ENCODE measurements around the gene ZNF497.

DNA sequence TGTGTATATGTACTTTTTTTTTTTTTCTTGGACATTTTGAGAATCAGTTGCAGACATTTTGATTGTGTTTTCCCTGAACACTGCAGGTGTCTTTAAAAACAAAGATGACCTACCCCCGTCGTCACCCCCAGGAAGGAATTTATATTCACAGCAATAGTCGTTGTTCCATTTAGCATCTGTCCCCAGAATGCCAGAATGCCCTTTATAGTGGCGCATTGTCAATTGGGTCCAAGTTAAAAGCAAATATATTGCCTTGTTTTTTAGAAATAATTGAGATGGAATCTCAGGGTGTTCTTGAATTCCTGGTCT is 31.1 kb upstream of the ZNF497 start:
- TF ChIP-seq CTCF (IDR thresholded peaks at IDR 0.05; ENCODE audit: low read length) (no peak), EZH2 (optimal IDR thresholded peaks at IDR 0.05; ENCODE audit: low read depth, low read length) (no peak), EZH2phosphoT487 (IDR thresholded peaks at IDR 0.05; ENCODE audit: low read length) (no peak)

Measured in MM.1S (cell line).